ENCODE data around the gene FAM131C.
"Not testable (repeated sequence)": the region's sequence is repeated elsewhere in the genome, so short reads cannot be mapped to it uniquely, and the experiment has no call there.

Gene FAM131C

GRCh38 chr1:16058394-16059120 lies 14.9 kb downstream of the FAM131C start:
- DNase-seq = peak in 1 of 14 donors; percentile 58

GRCh38 chr1:16057314-16057915 lies 16.0 kb downstream of the FAM131C start:
- not testable (repeated sequence) for DNase-seq

- not testable (repeated sequence) for DNase-seq
Observed at GRCh38 chr1:16056521-16056912, 16.9 kb downstream of the FAM131C start.

GRCh38 chr1:16055613-16056520 lies 17.6 kb downstream of the FAM131C start:
- DNase-seq = peak in 12 of 14 donors; percentile 10 to 97 (median 44)

- no peak for DNase-seq
Observed at GRCh38 chr1:16054598-16055540, 18.6 kb downstream of the FAM131C start.

- no peak for DNase-seq
Observed at GRCh38 chr1:16053781-16054502, 19.5 kb downstream of the FAM131C start.

- DNase-seq = not testable (repeated sequence)
Observed at GRCh38 chr1:16051949-16052348, 21.5 kb downstream of the FAM131C start.

- no peak for DNase-seq
Observed at GRCh38 chr1:16051039-16051438, 22.4 kb downstream of the FAM131C start.

- DNase-seq = no peak
Observed at GRCh38 chr1:16050328-16050727, 23.1 kb downstream of the FAM131C start.

GRCh38 chr1:16048573-16049189 lies 24.8 kb downstream of the FAM131C start:
- no peak for DNase-seq

GRCh38 chr1:16047791-16048475 lies 25.5 kb downstream of the FAM131C start:
- no peak for DNase-seq

- DNase-seq = peak in 1 of 14 donors; percentile 73
Observed at GRCh38 chr1:16046842-16047241, 26.6 kb downstream of the FAM131C start.

GRCh38 chr1:16043950-16044349 lies 29.5 kb downstream of the FAM131C start:
- DNase-seq = no peak

- DNase-seq = no peak
Observed at GRCh38 chr1:16043521-16043920, 29.9 kb downstream of the FAM131C start, which contains the start of gene CLCNKB. TSS of gene CLCNKB (plus strand) at chr1:16043782. CDS start at chr1:16044493, 711 bp downstream.

GRCh38 chr1:16042654-16043053 lies 30.8 kb downstream of the FAM131C start:
- not testable (repeated sequence) for DNase-seq

GRCh38 chr1:16042096-16042495 lies 31.4 kb downstream of the FAM131C start:
- no peak for DNase-seq

GRCh38 chr1:16041200-16041599 lies 32.3 kb downstream of the FAM131C start:
- no peak for DNase-seq

GRCh38 chr1:16039871-16040270 lies 33.6 kb downstream of the FAM131C start:
- peak in 1 of 14 donors; percentile 93 for DNase-seq

GRCh38 chr1:16038620-16038912 lies 34.9 kb downstream of the FAM131C start:
- DNase-seq = no peak

GRCh38 chr1:16036461-16036860 lies 37.0 kb downstream of the FAM131C start:
- not testable (repeated sequence) for DNase-seq
